ENCODE measurements around the gene SSNA1. TPM values are rescaled to one million over a fixed set of nuclear protein-coding genes. Genes with fewer than 3 reads are reported as not detected.

SSNA1 gene
- total RNA-seq, 1 donor: 38.2 TPM

- H3K4me3 ChIP-seq (ENCODE audit: low read length): no peak overlapping the region
- H3K9me3 ChIP-seq (ENCODE audit: low read depth, low read length): no peaks in the 10 kb centered on the region
- no peaks in the 10 kb centered on the region for H3K4me1 ChIP-seq (ENCODE audit: insufficient read depth, low read length)
- peaks cover 35% of the 10 kb centered on the region for H3K27me3 ChIP-seq (ENCODE audit: insufficient read depth, low read length)
Measured at GRCh38 chr9:137162505-137163364, 25.7 kb upstream of the SSNA1 start.

GRCh38 chr9:137163365-137163715, 25.1 kb upstream of the SSNA1 start:
- no peaks in the 10 kb centered on the region for H3K9me3 ChIP-seq (ENCODE audit: low read depth, low read length)
- peaks cover 30% of the 10 kb centered on the region for H3K27me3 ChIP-seq (ENCODE audit: insufficient read depth, low read length)
- no peak overlapping the region for H3K4me3 ChIP-seq (ENCODE audit: low read length)
- no peaks in the 10 kb centered on the region for H3K4me1 ChIP-seq (ENCODE audit: insufficient read depth, low read length)

GRCh38 chr9:137163805-137164204, 24.7 kb upstream of the SSNA1 start:
- no peaks in the 10 kb centered on the region for H3K9me3 ChIP-seq (ENCODE audit: low read depth, low read length)
- no peak overlapping the region for H3K4me3 ChIP-seq (ENCODE audit: low read length)
- no peaks in the 10 kb centered on the region for H3K4me1 ChIP-seq (ENCODE audit: insufficient read depth, low read length)
- peaks cover 27% of the 10 kb centered on the region for H3K27me3 ChIP-seq (ENCODE audit: insufficient read depth, low read length)

GRCh38 chr9:137164370-137165249, 23.9 kb upstream of the SSNA1 start:
- H3K4me3 ChIP-seq (ENCODE audit: low read length): no peak overlapping the region
- H3K4me1 ChIP-seq (ENCODE audit: insufficient read depth, low read length): peaks cover 7% of the 10 kb centered on the region
- no peaks in the 10 kb centered on the region for H3K9me3 ChIP-seq (ENCODE audit: low read depth, low read length)
- H3K27me3 ChIP-seq (ENCODE audit: insufficient read depth, low read length): peaks cover 23% of the 10 kb centered on the region

- Histone ChIP-seq H3K4me3 (ENCODE audit: low read length) (no peak overlapping the region), H3K27me3 (ENCODE audit: insufficient read depth, low read length) (peaks cover 28% of the 10 kb centered on the region), H3K4me1 (ENCODE audit: insufficient read depth, low read length) (peaks cover 7% of the 10 kb centered on the region), H3K9me3 (ENCODE audit: low read depth, low read length) (no peaks in the 10 kb centered on the region)
Measured at GRCh38 chr9:137165250-137165836, 23.1 kb upstream of the SSNA1 start.

GRCh38 chr9:137166380-137167229, 21.9 kb upstream of the SSNA1 start:
- peaks cover 7% of the 10 kb centered on the region for H3K4me1 ChIP-seq (ENCODE audit: insufficient read depth, low read length)
- no peak overlapping the region for H3K4me3 ChIP-seq (ENCODE audit: low read length)
- H3K9me3 ChIP-seq (ENCODE audit: low read depth, low read length): no peaks in the 10 kb centered on the region
- peaks cover 34% of the 10 kb centered on the region for H3K27me3 ChIP-seq (ENCODE audit: insufficient read depth, low read length)

GRCh38 chr9:137167277-137167746, 21.2 kb upstream of the SSNA1 start:
- peaks cover 7% of the 10 kb centered on the region for H3K4me1 ChIP-seq (ENCODE audit: insufficient read depth, low read length)
- H3K27me3 ChIP-seq (ENCODE audit: insufficient read depth, low read length): peaks cover 34% of the 10 kb centered on the region
- H3K9me3 ChIP-seq (ENCODE audit: low read depth, low read length): no peaks in the 10 kb centered on the region
- H3K4me3 ChIP-seq (ENCODE audit: low read length): no peak overlapping the region

- Histone ChIP-seq H3K4me3 (ENCODE audit: low read length) (no peak overlapping the region), H3K4me1 (ENCODE audit: insufficient read depth, low read length) (peaks cover 7% of the 10 kb centered on the region), H3K9me3 (ENCODE audit: low read depth, low read length) (no peaks in the 10 kb centered on the region), H3K27me3 (ENCODE audit: insufficient read depth, low read length) (peaks cover 32% of the 10 kb centered on the region)
Measured at GRCh38 chr9:137167747-137168572, 20.5 kb upstream of the SSNA1 start.

GRCh38 chr9:137168573-137168903, 19.9 kb upstream of the SSNA1 start:
- Histone ChIP-seq H3K4me3 (ENCODE audit: low read length) (no peak overlapping the region), H3K4me1 (ENCODE audit: insufficient read depth, low read length) (peaks cover 7% of the 10 kb centered on the region), H3K9me3 (ENCODE audit: low read depth, low read length) (no peaks in the 10 kb centered on the region), H3K27me3 (ENCODE audit: insufficient read depth, low read length) (peaks cover 29% of the 10 kb centered on the region)

GRCh38 chr9:137168904-137169856, 19.3 kb upstream of the SSNA1 start:
- Histone ChIP-seq H3K27me3 (ENCODE audit: insufficient read depth, low read length) (peaks cover 26% of the 10 kb centered on the region), H3K4me3 (ENCODE audit: low read length) (no peak overlapping the region), H3K9me3 (ENCODE audit: low read depth, low read length) (no peaks in the 10 kb centered on the region), H3K4me1 (ENCODE audit: insufficient read depth, low read length) (peaks cover 7% of the 10 kb centered on the region)

GRCh38 chr9:137169896-137170358, 18.5 kb upstream of the SSNA1 start, which contains the start of gene LRRC26:
Gene LRRC26, minus strand, starts transcription at chr9:137170051. Its CDS starts 108 bp downstream, at chr9:137169943.
- Histone ChIP-seq H3K27me3 (ENCODE audit: insufficient read depth, low read length) (peaks cover 26% of the 10 kb centered on the region), H3K4me1 (ENCODE audit: insufficient read depth, low read length) (peaks cover 7% of the 10 kb centered on the region), H3K9me3 (ENCODE audit: low read depth, low read length) (no peaks in the 10 kb centered on the region), H3K4me3 (ENCODE audit: low read length) (no peak within 1 kb of the TSS)

GRCh38 chr9:137170486-137171148, 17.9 kb upstream of the SSNA1 start:
- Histone ChIP-seq H3K4me1 (ENCODE audit: insufficient read depth, low read length) (peaks cover 7% of the 10 kb centered on the region), H3K9me3 (ENCODE audit: low read depth, low read length) (no peaks in the 10 kb centered on the region), H3K4me3 (ENCODE audit: low read length) (no peak overlapping the region), H3K27me3 (ENCODE audit: insufficient read depth, low read length) (peaks cover 26% of the 10 kb centered on the region)
